CD14-positive monocyte (primary cell): ENCODE measurements around the gene BNIP2. TPM values are rescaled to one million over a fixed set of nuclear protein-coding genes. Genes with fewer than 3 reads are reported as not detected.

ENCODE experiments used
- DNase-seq, 3 donors: peaks; one replicate each; pipeline ENCODE4 v3.0.0-alpha.2; 2011 to 2022
- H2AFZ ChIP-seq: 2 replicates; pipeline ENCODE4 v1.6.0; 2012; ENCODE audit warnings: mild to moderate bottlenecking, low read depth, low read length, inconsistent platforms; ENCODE audit not compliant: insufficient read depth, poor library complexity, severe bottlenecking
- H3K27ac ChIP-seq, 2 donors: 1 replicate in 1 of 2; 2 replicates in 1 of 2; pipeline ENCODE4 v1.5.1; 2012 to 2013; ENCODE audit warnings: low read length in 2 of 2, control low read depth in 1 of 2, inconsistent platforms in 1 of 2, low read depth in 1 of 2, mild to moderate bottlenecking in 1 of 2
- H3K27me3 ChIP-seq, 2 donors: one replicate each; pipeline versions ENCODE4 v1.6.0 to v1.6.1; 2011 to 2013; ENCODE audit warnings: low read length in 2 of 2; ENCODE audit not compliant: control insufficient read depth in 2 of 2, insufficient read depth in 2 of 2
- H3K36me3 ChIP-seq, 2 donors: replicated peaks in 1 of 2; 1 replicate in 1 of 2; 2 replicates in 1 of 2; pipeline versions ENCODE4 v1.5.1 to v1.6.1; 2012 to 2013; ENCODE audit warnings: low read length in 2 of 2, control low read depth in 1 of 2, inconsistent platforms in 1 of 2, mild to moderate bottlenecking in 1 of 2; ENCODE audit not compliant: insufficient read depth in 2 of 2, control insufficient read depth in 1 of 2
- H3K4me1 ChIP-seq, 2 donors: 1 replicate in 1 of 2; 2 replicates in 1 of 2; pipeline versions ENCODE4 v1.5.1 to v1.6.1; 2012 to 2013; ENCODE audit warnings: low read length in 2 of 2, control low read depth in 1 of 2, inconsistent platforms in 1 of 2, mild to moderate bottlenecking in 1 of 2, moderate library complexity in 1 of 2; ENCODE audit not compliant: insufficient read depth in 2 of 2, control insufficient read depth in 1 of 2
- H3K4me2 ChIP-seq: replicated peaks from 2 replicates; pipeline ENCODE3; 2012; ENCODE audit warnings: low read length, moderate library complexity, mild to moderate bottlenecking; ENCODE audit not compliant: poor library complexity, severe bottlenecking; ENCODE audit errors: extremely low read depth
- H3K4me3 ChIP-seq, 3 experiments: fragments of 200-600 bp in 1 of 3; sonication (generic) in 1 of 3; replicated peaks in 1 of 3; 1 replicate in 2 of 3; 2 replicates in 1 of 3; pipeline ENCODE4 v1.5.1; 2011 to 2013; ENCODE audit warnings: low read length in 3 of 3, mild to moderate bottlenecking in 3 of 3, control low read depth in 2 of 3, low read depth in 2 of 3, inconsistent platforms in 1 of 3, moderate library complexity in 1 of 3
- H3K79me2 ChIP-seq: 2 replicates; pipeline ENCODE4 v1.6.0; 2012; ENCODE audit warnings: mild to moderate bottlenecking, control low read depth, inconsistent platforms, low read length, moderate library complexity; ENCODE audit not compliant: insufficient read depth
- H3K9ac ChIP-seq: 2 replicates; pipeline ENCODE4 v1.6.0; 2017; ENCODE audit warnings: low read length, mild to moderate bottlenecking; ENCODE audit not compliant: insufficient read depth, poor library complexity, severe bottlenecking
- H3K9me3 ChIP-seq, 2 donors: replicated peaks in 1 of 2; 1 replicate in 1 of 2; 2 replicates in 1 of 2; pipeline versions ENCODE4 v1.5.1 to v1.6.1; 2012 to 2013; ENCODE audit warnings: low read length in 2 of 2, control low read depth in 1 of 2; ENCODE audit not compliant: control insufficient read depth in 1 of 2, insufficient read depth in 1 of 2
- H4K20me1 ChIP-seq: 2 replicates; pipeline ENCODE4 v1.6.0; 2012; ENCODE audit warnings: mild to moderate bottlenecking, low read length, control low read depth, moderate library complexity; ENCODE audit not compliant: insufficient read depth
- H3K27ac Mint-ChIP-seq, 7 donors: one replicate each; pipeline ENCODE4 v1.8.0; 2020; ENCODE audit warnings: mild to moderate bottlenecking in 7 of 7, mixed read lengths in 7 of 7, moderate library complexity in 6 of 7, inconsistent platforms in 2 of 7
- H3K27me3 Mint-ChIP-seq, 3 donors: one replicate each; pipeline ENCODE4 v1.8.0; 2021 to 2022; ENCODE audit warnings: low read depth in 3 of 3, mild to moderate bottlenecking in 3 of 3, mixed read lengths in 3 of 3, moderate library complexity in 3 of 3, inconsistent platforms in 1 of 3
- H3K36me3 Mint-ChIP-seq, 2 donors: one replicate each; pipeline ENCODE4 v1.8.0; 2020; ENCODE audit warnings: mixed read lengths in 2 of 2, inconsistent platforms in 1 of 2, mild to moderate bottlenecking in 1 of 2
- H3K4me1 Mint-ChIP-seq: one replicate; pipeline ENCODE4 v1.8.0; 2020; ENCODE audit warnings: mild to moderate bottlenecking, mixed read lengths
- H3K4me3 Mint-ChIP-seq, 2 donors: one replicate each; pipeline ENCODE4 v1.8.0; 2020; ENCODE audit warnings: mild to moderate bottlenecking in 2 of 2, mixed read lengths in 2 of 2, moderate library complexity in 1 of 2
- H3K9me3 Mint-ChIP-seq, 7 donors: one replicate each; pipeline ENCODE4 v1.8.0; 2020 to 2022; ENCODE audit warnings: mixed read lengths in 7 of 7, mild to moderate bottlenecking in 6 of 7, moderate library complexity in 6 of 7, inconsistent platforms in 2 of 7
- CTCF ChIP-seq: fragments of 200-600 bp; IDR thresholded peaks from one replicate; pipeline ENCODE4 v1.8.0; 2022; ENCODE audit warnings: antibody characterized with exemption, mild to moderate bottlenecking
- WGBS: methylation state at CpG from one replicate; pipeline ENCODE4 v1.1.5; 2013; ENCODE audit warnings: missing lambda C conversion rate; ENCODE audit not compliant: insufficient coverage; 5-methylcytosine and 5-hydroxymethylcytosine counted together
- intact Hi-C, 2 donors: fragments of 100-400 bp; cut with micrococcal nuclease; formaldehyde crosslinking; loops; one replicate each; pipeline versions ENCODE4 v1.15.0 to v1.15.1; 2023
- polyA plus RNA-seq, 3 donors: library from polyadenylated mRNA; depleted of rRNA in 1 of 3; unstranded in 2 of 3; stranded (reverse) in 1 of 3; fragments of 300-500 nt in 2 of 3; fragments of >200 nt in 1 of 3; fragmentation: Illumina TruSeq in 2 of 3; gene quantifications; 1 replicate in 2 of 3; 2 replicates in 1 of 3; pipeline ENCODE4 v1.2.3, GENCODE V29; 2012 to 2021

Gene BNIP2
- polyA plus RNA-seq, 3 donors, result 83.4 to 189 (median 136) TPM

GRCh38 chr15:59707619-59708018, 18.5 kb upstream of the BNIP2 start:
- Mint-ChIP-seq H3K36me3 (no peaks in the 10 kb centered on the region), H3K4me3 (no peak overlapping the region), H3K27me3 (peaks cover 0 to 6% (median 0%) of the 10 kb centered on the region in 3 donors), H3K9me3 (peaks cover 0 to 5% (median 2%) of the 10 kb centered on the region in 7 donors), H3K27ac (no peak overlapping the region), H3K4me1 (no peaks in the 10 kb centered on the region)
- Histone ChIP-seq H3K27ac (no peak overlapping the region), H3K9me3 (no peaks in the 10 kb centered on the region), H3K9ac (no peak overlapping the region), H3K79me2 (no peaks in the 10 kb centered on the region), H4K20me1 (no peaks in the 10 kb centered on the region), H3K4me2 (no peak overlapping the region), H3K4me3 (no peak overlapping the region), H3K27me3 (no peaks in the 10 kb centered on the region), H2AFZ (no peak overlapping the region), H3K4me1 (no peaks in the 10 kb centered on the region), H3K36me3 (no peaks in the 10 kb centered on the region)
- no CpG with 5 or more reads among the region's 4 CpGs for WGBS
- no peak for TF ChIP-seq CTCF
- no peak for DNase-seq
- intact Hi-C loops, result no loop called here

GRCh38 chr15:59703979-59704796, 15.1 kb upstream of the BNIP2 start:
- no peak for DNase-seq
- Mint-ChIP-seq H3K9me3 (peaks cover 0 to 5% (median 2%) of the 10 kb centered on the region in 7 donors), H3K4me3 (no peak overlapping the region), H3K27ac (no peak overlapping the region), H3K4me1 (peaks cover 3% of the 10 kb centered on the region), H3K36me3 (no peaks in the 10 kb centered on the region), H3K27me3 (peaks cover 0 to 4% (median 0%) of the 10 kb centered on the region in 3 donors)
- no peaks in the 10 kb centered on the region for H4K20me1 ChIP-seq
- no peaks in the 10 kb centered on the region for H3K79me2 ChIP-seq
- H3K36me3 ChIP-seq, result no peaks in the 10 kb centered on the region
- no peak overlapping the region for H3K4me3 ChIP-seq
- intact Hi-C loops, result no loop called here
- H3K4me2 ChIP-seq, result no peak overlapping the region
- no peak for TF ChIP-seq CTCF
- H3K27ac ChIP-seq, result no peak overlapping the region
- H3K4me1 ChIP-seq, result no peaks in the 10 kb centered on the region
- WGBS, result 100% methylated on average over 1 of the region's 6 CpGs
- H2AFZ ChIP-seq, result no peak overlapping the region
- H3K9ac ChIP-seq, result no peak overlapping the region
- no peaks in the 10 kb centered on the region for H3K27me3 ChIP-seq
- H3K9me3 ChIP-seq, result no peaks in the 10 kb centered on the region
